ENCODE measurements around the gene PEAK1. TPM values are rescaled to one million over a fixed set of nuclear protein-coding genes. Genes with fewer than 3 reads are reported as not detected.

PEAK1 gene
- total and polyA plus RNA-seq, 7 experiments from 2014 or later, result 1.2 to 31.0 (median 12.7) TPM

- H3K36me3 Mint-ChIP-seq, result no peaks in the 10 kb centered on the region
- H3K4me1 Mint-ChIP-seq, result peaks cover 0 to 3% (median 0%) of the 10 kb centered on the region in 7 donors
- no peaks in the 10 kb centered on the region for H3K36me3 ChIP-seq (ENCODE audit: control insufficient read depth in 2 of 3, insufficient read depth in 3 of 3, low read length in 3 of 3)
- no peak overlapping the region for H3K27ac Mint-ChIP-seq
- H3K27ac ChIP-seq (ENCODE audit: low read depth, low read length), result no peak overlapping the region
- CTCF ChIA-PET, result no interaction called here
- H3K9me3 ChIP-seq (ENCODE audit: control insufficient read depth in 2 of 3, low read length in 3 of 3), result no peaks in the 10 kb centered on the region
- POLR2A ChIA-PET, result no interaction called here
- intact Hi-C loops (cut with micrococcal nuclease), result no loop called here
- H3K9me3 Mint-ChIP-seq, result no peaks in the 10 kb centered on the region
- ATAC-seq, result no peak
- H3K4me3 ChIP-seq (ENCODE audit: low read length), result no peak overlapping the region
- no peak overlapping the region for H3K4me3 Mint-ChIP-seq
- peaks cover 0 to 3% (median 0%) of the 10 kb centered on the region in 5 donors for H3K27me3 Mint-ChIP-seq
- H3K4me1 ChIP-seq (ENCODE audit: control insufficient read depth in 2 of 2, insufficient read depth in 2 of 2, low read length in 2 of 2), result no peaks in the 10 kb centered on the region
- no peaks in the 10 kb centered on the region for H3K27me3 ChIP-seq (ENCODE audit: control insufficient read depth in 2 of 2, insufficient read depth in 2 of 2, low read length in 2 of 2)
- DNase-seq, result no peak
These were observed 323.8 kb downstream of the PEAK1 start for GRCh38 chr15:77096138-77096537.

GRCh38 chr15:77094397-77095030 is 325.4 kb downstream of the PEAK1 start:
- Mint-ChIP-seq H3K27me3 (peaks cover 0 to 6% (median 0%) of the 10 kb centered on the region in 5 donors), H3K9me3 (no peaks in the 10 kb centered on the region), H3K4me3 (no peak overlapping the region), H3K36me3 (no peaks in the 10 kb centered on the region), H3K4me1 (peaks cover 0 to 3% (median 0%) of the 10 kb centered on the region in 7 donors), H3K27ac (no peak overlapping the region)
- intact Hi-C loops (cut with micrococcal nuclease), result no loop called here
- Histone ChIP-seq H3K4me1 (ENCODE audit: control insufficient read depth in 2 of 2, insufficient read depth in 2 of 2, low read length in 2 of 2) (no peaks in the 10 kb centered on the region), H3K9me3 (ENCODE audit: control insufficient read depth in 2 of 3, low read length in 3 of 3) (no peaks in the 10 kb centered on the region), H3K27ac (ENCODE audit: low read depth, low read length) (no peak overlapping the region), H3K36me3 (ENCODE audit: control insufficient read depth in 2 of 3, insufficient read depth in 3 of 3, low read length in 3 of 3) (no peaks in the 10 kb centered on the region), H3K4me3 (ENCODE audit: low read length) (no peak overlapping the region), H3K27me3 (ENCODE audit: control insufficient read depth in 2 of 2, insufficient read depth in 2 of 2, low read length in 2 of 2) (no peaks in the 10 kb centered on the region)
- DNase-seq, result no peak
- ATAC-seq, result no peak
- ChIA-PET POLR2A (interaction anchor here (0.6 kb wide), 1 partner anchor 66 kb away, joined by 5 read pairs; no protein-coding TSS in a partner anchor), CTCF (no interaction called here)

GRCh38 chr15:77093436-77093835 is 326.5 kb downstream of the PEAK1 start:
- H3K4me3 ChIP-seq (ENCODE audit: low read length), result no peak overlapping the region
- DNase-seq (no peak), ATAC-seq (no peak)
- peaks cover 0 to 6% (median 0%) of the 10 kb centered on the region in 5 donors for H3K27me3 Mint-ChIP-seq
- H3K4me1 ChIP-seq (ENCODE audit: control insufficient read depth in 2 of 2, insufficient read depth in 2 of 2, low read length in 2 of 2), result no peaks in the 10 kb centered on the region
- no peak overlapping the region for H3K4me3 Mint-ChIP-seq
- H3K36me3 ChIP-seq (ENCODE audit: control insufficient read depth in 2 of 3, insufficient read depth in 3 of 3, low read length in 3 of 3), result no peaks in the 10 kb centered on the region
- H3K9me3 Mint-ChIP-seq, result no peaks in the 10 kb centered on the region
- intact Hi-C loops (cut with micrococcal nuclease), result no loop called here
- ChIA-PET POLR2A (no interaction called here), CTCF (no interaction called here)
- no peaks in the 10 kb centered on the region for H3K9me3 ChIP-seq (ENCODE audit: control insufficient read depth in 2 of 3, low read length in 3 of 3)
- H3K36me3 Mint-ChIP-seq, result no peaks in the 10 kb centered on the region
- peaks cover 0 to 3% (median 0%) of the 10 kb centered on the region in 7 donors for H3K4me1 Mint-ChIP-seq
- no peak overlapping the region for H3K27ac ChIP-seq (ENCODE audit: low read depth, low read length)
- H3K27ac Mint-ChIP-seq, result no peak overlapping the region
- H3K27me3 ChIP-seq (ENCODE audit: control insufficient read depth in 2 of 2, insufficient read depth in 2 of 2, low read length in 2 of 2), result no peaks in the 10 kb centered on the region

- no peaks in the 10 kb centered on the region for H3K4me1 ChIP-seq (ENCODE audit: control insufficient read depth in 2 of 2, insufficient read depth in 2 of 2, low read length in 2 of 2)
- ATAC-seq (no peak), DNase-seq (no peak)
- no peak overlapping the region for H3K4me3 ChIP-seq (ENCODE audit: low read length)
- no peaks in the 10 kb centered on the region for H3K9me3 ChIP-seq (ENCODE audit: control insufficient read depth in 2 of 3, low read length in 3 of 3)
- Mint-ChIP-seq H3K36me3 (no peaks in the 10 kb centered on the region), H3K27me3 (peaks cover 0 to 8% (median 0%) of the 10 kb centered on the region in 5 donors), H3K4me1 (peaks cover 0 to under 1% (median 0%) of the 10 kb centered on the region in 7 donors), H3K9me3 (no peaks in the 10 kb centered on the region), H3K27ac (no peak overlapping the region), H3K4me3 (no peak overlapping the region)
- ChIA-PET POLR2A (no interaction called here), CTCF (no interaction called here)
- intact Hi-C loops (cut with micrococcal nuclease), result no loop called here
- no peaks in the 10 kb centered on the region for H3K27me3 ChIP-seq (ENCODE audit: control insufficient read depth in 2 of 2, insufficient read depth in 2 of 2, low read length in 2 of 2)
- no peaks in the 10 kb centered on the region for H3K36me3 ChIP-seq (ENCODE audit: control insufficient read depth in 2 of 3, insufficient read depth in 3 of 3, low read length in 3 of 3)
- no peak overlapping the region for H3K27ac ChIP-seq (ENCODE audit: low read depth, low read length)
These were observed 328.8 kb downstream of the PEAK1 start for GRCh38 chr15:77091097-77091496.

- Histone ChIP-seq H3K4me1 (ENCODE audit: control insufficient read depth in 2 of 2, insufficient read depth in 2 of 2, low read length in 2 of 2) (peaks cover 0 to 5% of the 10 kb centered on the region in 2 donors), H3K27me3 (ENCODE audit: control insufficient read depth in 2 of 2, insufficient read depth in 2 of 2, low read length in 2 of 2) (no peaks in the 10 kb centered on the region), H3K4me3 (ENCODE audit: low read length) (no peak overlapping the region), H3K36me3 (ENCODE audit: control insufficient read depth in 2 of 3, insufficient read depth in 3 of 3, low read length in 3 of 3) (no peaks in the 10 kb centered on the region), H3K9me3 (ENCODE audit: control insufficient read depth in 2 of 3, low read length in 3 of 3) (no peaks in the 10 kb centered on the region), H3K27ac (ENCODE audit: low read depth, low read length) (no peak overlapping the region)
- ATAC-seq, result no peak
- Mint-ChIP-seq H3K36me3 (no peaks in the 10 kb centered on the region), H3K9me3 (no peaks in the 10 kb centered on the region), H3K27me3 (peaks cover 0 to 9% (median 0%) of the 10 kb centered on the region in 5 donors), H3K4me1 (peaks cover 3 to 20% (median 15%) of the 10 kb centered on the region in 7 donors), H3K27ac (no peak overlapping the region), H3K4me3 (no peak overlapping the region)
- intact Hi-C loops (cut with micrococcal nuclease), result no loop called here
- POLR2A ChIA-PET, result interaction anchor here (1.2 kb wide), 1 partner anchor 11 kb away, joined by 3 read pairs; no protein-coding TSS in a partner anchor
- no peak for DNase-seq
- CTCF ChIA-PET, result no interaction called here
These were observed 332.7 kb downstream of the PEAK1 start for GRCh38 chr15:77087213-77087612.

GRCh38 chr15:77085297-77085696 is 334.6 kb downstream of the PEAK1 start:
- ChIA-PET CTCF (no interaction called here), POLR2A (no interaction called here)
- no peaks in the 10 kb centered on the region for H3K9me3 ChIP-seq (ENCODE audit: control insufficient read depth in 2 of 3, low read length in 3 of 3)
- H3K4me3 ChIP-seq (ENCODE audit: low read length), result no peak overlapping the region
- DNase-seq (no peak), ATAC-seq (no peak)
- H3K27ac ChIP-seq (ENCODE audit: low read depth, low read length), result no peak overlapping the region
- H3K4me1 Mint-ChIP-seq, result peaks cover 4 to 20% (median 15%) of the 10 kb centered on the region in 7 donors
- peaks cover 0 to 2% (median 0%) of the 10 kb centered on the region in 11 donors for H3K9me3 Mint-ChIP-seq
- H3K4me1 ChIP-seq (ENCODE audit: control insufficient read depth in 2 of 2, insufficient read depth in 2 of 2, low read length in 2 of 2), result peaks cover 0 to 5% of the 10 kb centered on the region in 2 donors
- no peaks in the 10 kb centered on the region for H3K36me3 Mint-ChIP-seq
- H3K27ac Mint-ChIP-seq, result peak overlapping the region in 1 of 9 donors; percentile 36
- H3K27me3 ChIP-seq (ENCODE audit: control insufficient read depth in 2 of 2, insufficient read depth in 2 of 2, low read length in 2 of 2), result no peaks in the 10 kb centered on the region
- peaks cover 0 to 14% (median 0%) of the 10 kb centered on the region in 5 donors for H3K27me3 Mint-ChIP-seq
- intact Hi-C loops (cut with micrococcal nuclease), result no loop called here
- no peak overlapping the region for H3K4me3 Mint-ChIP-seq
- no peaks in the 10 kb centered on the region for H3K36me3 ChIP-seq (ENCODE audit: control insufficient read depth in 2 of 3, insufficient read depth in 3 of 3, low read length in 3 of 3)

- H3K27ac Mint-ChIP-seq, result peak overlapping the region in 1 of 9 donors; percentile 48
- H3K36me3 Mint-ChIP-seq, result no peaks in the 10 kb centered on the region
- H3K9me3 Mint-ChIP-seq, result peaks cover 0 to 2% (median 0%) of the 10 kb centered on the region in 11 donors
- ChIA-PET CTCF (no interaction called here), POLR2A (no interaction called here)
- H3K4me3 Mint-ChIP-seq, result peak overlapping the region in 1 of 10 donors; percentile 91
- ATAC-seq (no peak), DNase-seq (no peak)
- Histone ChIP-seq H3K36me3 (ENCODE audit: control insufficient read depth in 2 of 3, insufficient read depth in 3 of 3, low read length in 3 of 3) (no peaks in the 10 kb centered on the region), H3K9me3 (ENCODE audit: control insufficient read depth in 2 of 3, low read length in 3 of 3) (no peaks in the 10 kb centered on the region), H3K27me3 (ENCODE audit: control insufficient read depth in 2 of 2, insufficient read depth in 2 of 2, low read length in 2 of 2) (no peaks in the 10 kb centered on the region), H3K27ac (ENCODE audit: low read depth, low read length) (no peak overlapping the region), H3K4me1 (ENCODE audit: control insufficient read depth in 2 of 2, insufficient read depth in 2 of 2, low read length in 2 of 2) (peaks cover 0 to 5% of the 10 kb centered on the region in 2 donors), H3K4me3 (ENCODE audit: low read length) (no peak overlapping the region)
- H3K4me1 Mint-ChIP-seq, result peaks cover 4 to 20% (median 15%) of the 10 kb centered on the region in 7 donors
- intact Hi-C loops (cut with micrococcal nuclease), result no loop called here
- H3K27me3 Mint-ChIP-seq, result peaks cover 0 to 10% (median 0%) of the 10 kb centered on the region in 5 donors
These were observed 335.5 kb downstream of the PEAK1 start for GRCh38 chr15:77084436-77084835.
